ENCODE data around the gene HSPA9. TPM values are rescaled to one million over a fixed set of nuclear protein-coding genes. Genes with fewer than 3 reads are reported as not detected.

The HSPA9 gene
- total and polyA plus RNA-seq, 2 of the 13 experiments (the other 11 are each of a cell fraction or from before 2014, with no cell fraction given): 165 to 478 TPM

GRCh38 chr5:138610918-138611677 lies 35.9 kb upstream of the HSPA9 start (continued):
- TF ChIP-seq ZNF350 (CRISPR knock-in tag; IDR thresholded peaks at IDR 0.05; ENCODE audit: borderline replicate concordance, low read depth) (peak; percentile 43; the same call in 1 of the 2 replicates), ZSCAN22 (CRISPR knock-in tag; IDR thresholded peaks at IDR 0.05) (no peak), SIX4 (CRISPR knock-in tag; IDR thresholded peaks at IDR 0.05) (no peak), ZNF3 (CRISPR knock-in tag; IDR thresholded peaks at IDR 0.05) (no peak), RARA (CRISPR knock-in tag; IDR thresholded peaks at IDR 0.05) (no peak), LCORL (IDR thresholded peaks at IDR 0.05) (no peak), LCORL (CRISPR knock-in tag; IDR thresholded peaks at IDR 0.05) (peak; percentile 59; the same call in 1 of the 2 replicates), TEAD3 (CRISPR knock-in tag; optimal IDR thresholded peaks at IDR 0.05; ENCODE audit: borderline replicate concordance) (peak; percentile 31), ZMYM4 (CRISPR knock-in tag; IDR thresholded peaks at IDR 0.05) (0 out of 2 replicates have a peak, but pooled peaks have one; percentile 36), ZNF281 (CRISPR knock-in tag; IDR thresholded peaks at IDR 0.05; ENCODE audit: borderline replicate concordance) (peak; percentile 89), RBFOX2 (IDR thresholded peaks at IDR 0.05; ENCODE audit: low read depth, low read length) (no peak), FOXC1 (CRISPR knock-in tag; IDR thresholded peaks at IDR 0.05; ENCODE audit: borderline replicate concordance) (0 out of 2 replicates have a peak, but pooled peaks have one; percentile 40), ZBTB40 (IDR thresholded peaks at IDR 0.05) (no peak), ZBTB40 (CRISPR knock-in tag; IDR thresholded peaks at IDR 0.05) (no peak), PRPF4 (IDR thresholded peaks at IDR 0.05; ENCODE audit: low read depth, low read length, poor library complexity, severe bottlenecking) (peak; percentile 25), HDAC1 (CRISPR knock-in tag; IDR thresholded peaks at IDR 0.05) (peak; percentile 20; the same call in 1 of the 2 replicates), E2F5 (CRISPR knock-in tag; conservative IDR thresholded peaks at IDR 0.05) (no peak), HNRNPL (IDR thresholded peaks at IDR 0.05; ENCODE audit: low read depth, low read length) (peak; percentile 73; the same call in 1 of the 2 replicates)
